GM19395 (cell line): ENCODE measurements around the gene RNF145.
"Not testable (repeated sequence)": the region's sequence is repeated elsewhere in the genome, so short reads cannot be mapped to it uniquely, and the experiment has no call there.

Source experiments
- ATAC-seq: cut with Tn5 transposase; IDR thresholded peaks from one replicate; pipeline ENCODE4 v1.9.1; 2021; ENCODE audit warnings: mild to moderate bottlenecking, moderate library complexity; ENCODE audit not compliant: unreplicated experiment

RNF145 gene

GRCh38 chr5:159161361-159162214 is 47.8 kb downstream of the RNF145 start:
- no peak for ATAC-seq

- ATAC-seq: not testable (repeated sequence)
Observed at GRCh38 chr5:159158553-159159091, 50.7 kb downstream of the RNF145 start.

GRCh38 chr5:159157552-159157951 is 51.8 kb downstream of the RNF145 start:
- ATAC-seq: no peak

- peak; percentile 67 for ATAC-seq
Observed at GRCh38 chr5:159156426-159157238, 52.7 kb downstream of the RNF145 start.

- peak; percentile 46 for ATAC-seq
Observed at GRCh38 chr5:159155960-159156359, 53.4 kb downstream of the RNF145 start.

GRCh38 chr5:159152876-159153275 is 56.5 kb downstream of the RNF145 start:
- ATAC-seq: no peak

- no peak for ATAC-seq
Observed at GRCh38 chr5:159149085-159149484, 60.3 kb downstream of the RNF145 start.

GRCh38 chr5:159147976-159148375 is 61.4 kb downstream of the RNF145 start:
- no peak for ATAC-seq

GRCh38 chr5:159146839-159147238 is 62.5 kb downstream of the RNF145 start:
- ATAC-seq: no peak

- not testable (repeated sequence) for ATAC-seq
Observed at GRCh38 chr5:159145160-159145559, 64.2 kb downstream of the RNF145 start.

- no peak for ATAC-seq
Observed at GRCh38 chr5:159139802-159140201, 69.6 kb downstream of the RNF145 start.

- ATAC-seq: no peak
Observed at GRCh38 chr5:159135896-159136531, 73.3 kb downstream of the RNF145 start.

- ATAC-seq: peak; percentile 60
Observed at GRCh38 chr5:159133041-159133741, 76.2 kb downstream of the RNF145 start.

GRCh38 chr5:159132429-159133040 is 76.8 kb downstream of the RNF145 start:
- no peak for ATAC-seq

GRCh38 chr5:159131951-159132350 is 77.4 kb downstream of the RNF145 start:
- ATAC-seq: no peak

GRCh38 chr5:159130871-159131270 is 78.5 kb downstream of the RNF145 start:
- no peak for ATAC-seq

- no peak for ATAC-seq
Observed at GRCh38 chr5:159128070-159128541, 81.2 kb downstream of the RNF145 start.

GRCh38 chr5:159123700-159124099 is 85.7 kb downstream of the RNF145 start:
- no peak for ATAC-seq

- no peak for ATAC-seq
Observed at GRCh38 chr5:159123189-159123588, 86.2 kb downstream of the RNF145 start.

GRCh38 chr5:159121061-159121460 is 88.3 kb downstream of the RNF145 start:
- ATAC-seq: no peak
